Stimulated activated CD4-positive, alpha-beta T cell treated with anti-CD3 and anti-CD28 coated beads, Interleukin-1b, Interleukin-23, amount 100 ng/mL, for 24 hours (primary cell): ENCODE results near the gene SHTN1.

Source experiments
- DNase-seq, 4 experiments: peaks; one replicate each; pipeline ENCODE4 v3.0.0-alpha.2; 2020; ENCODE audit warnings: low read depth in 4 of 4, low spot score in 1 of 4

SHTN1 gene

GRCh38 chr10:116984202-116984990 is 20.6 kb downstream of the SHTN1 start:
- DNase-seq = no peak

- no peak for DNase-seq
These were observed 24.9 kb downstream of the SHTN1 start for GRCh38 chr10:116980041-116980440.

GRCh38 chr10:116978901-116979300 is 26.1 kb downstream of the SHTN1 start:
- no peak for DNase-seq

- no peak for DNase-seq
These were observed 30.5 kb downstream of the SHTN1 start for GRCh38 chr10:116974456-116975005.

- no peak for DNase-seq
These were observed 31.0 kb downstream of the SHTN1 start for GRCh38 chr10:116973946-116974455.

GRCh38 chr10:116973371-116973905 is 31.5 kb downstream of the SHTN1 start:
- DNase-seq = no peak

GRCh38 chr10:116972131-116972530 is 32.9 kb downstream of the SHTN1 start:
- no peak for DNase-seq

GRCh38 chr10:116970050-116970449 is 34.9 kb downstream of the SHTN1 start:
- no peak for DNase-seq

- DNase-seq = no peak
These were observed 36.7 kb downstream of the SHTN1 start for GRCh38 chr10:116968331-116968730.

GRCh38 chr10:116961406-116962251 is 43.4 kb downstream of the SHTN1 start:
- DNase-seq = no peak

- no peak for DNase-seq
These were observed 44.8 kb downstream of the SHTN1 start for GRCh38 chr10:116960066-116960776.

GRCh38 chr10:116952729-116953128 is 52.3 kb downstream of the SHTN1 start:
- DNase-seq = no peak

- DNase-seq = no peak
These were observed 56.5 kb downstream of the SHTN1 start for GRCh38 chr10:116948530-116948870.

GRCh38 chr10:116947841-116948529 is 57.0 kb downstream of the SHTN1 start:
- no peak for DNase-seq

- no peak for DNase-seq
These were observed 60.1 kb downstream of the SHTN1 start for GRCh38 chr10:116944911-116945310.

GRCh38 chr10:116931806-116932205 is 73.2 kb downstream of the SHTN1 start:
- DNase-seq = no peak

GRCh38 chr10:116926426-116926825 is 78.6 kb downstream of the SHTN1 start:
- DNase-seq = no peak

- no peak for DNase-seq
These were observed 79.9 kb downstream of the SHTN1 start for GRCh38 chr10:116925056-116925455.

- DNase-seq = no peak
These were observed 85.3 kb downstream of the SHTN1 start for GRCh38 chr10:116919706-116920105.

GRCh38 chr10:116919164-116919563 is 85.8 kb downstream of the SHTN1 start:
- DNase-seq = no peak
